ENCODE results near the gene MYL12A.
A peak's percentile ranks its signal among the peaks of the same experiment; 100 is the strongest.
"Not testable (repeated sequence)": the region's sequence is repeated elsewhere in the genome, so short reads cannot be mapped to it uniquely, and the experiment has no call there.

MYL12A gene

GRCh38 chr18:3247240-3248061 lies at the start of gene MYL12A:
TSS of gene MYL12A (plus strand) at chr18:3247801. CDS start at chr18:3253248, 5,447 bp downstream.
- DNase-seq (ENCODE audit: low read depth), result peak; percentile 86

- not testable (repeated sequence) for DNase-seq (ENCODE audit: low read depth)
Measured at GRCh38 chr18:3198260-3198860, 49.2 kb upstream of the MYL12A start.

- DNase-seq (ENCODE audit: low read depth), result no peak
Measured at GRCh38 chr18:3199942-3200645, 47.5 kb upstream of the MYL12A start.

GRCh38 chr18:3205239-3205638 lies 42.4 kb upstream of the MYL12A start:
- no peak for DNase-seq (ENCODE audit: low read depth)

GRCh38 chr18:3207565-3207964 lies 40.0 kb upstream of the MYL12A start:
- DNase-seq (ENCODE audit: low read depth), result no peak

- DNase-seq (ENCODE audit: low read depth), result no peak
Measured at GRCh38 chr18:3209859-3210569, 37.6 kb upstream of the MYL12A start.

GRCh38 chr18:3211236-3211992 lies 36.2 kb upstream of the MYL12A start:
- DNase-seq (ENCODE audit: low read depth), result no peak

GRCh38 chr18:3212657-3213056 lies 34.9 kb upstream of the MYL12A start:
- no peak for DNase-seq (ENCODE audit: low read depth)

GRCh38 chr18:3213300-3214059 lies 34.1 kb upstream of the MYL12A start:
- DNase-seq (ENCODE audit: low read depth), result no peak

GRCh38 chr18:3214855-3215637 lies 32.6 kb upstream of the MYL12A start:
- DNase-seq (ENCODE audit: low read depth), result no peak

GRCh38 chr18:3216987-3217386 lies 30.6 kb upstream of the MYL12A start:
- no peak for DNase-seq (ENCODE audit: low read depth)

- no peak for DNase-seq (ENCODE audit: low read depth)
Measured at GRCh38 chr18:3217948-3218647, 29.5 kb upstream of the MYL12A start.

- DNase-seq (ENCODE audit: low read depth), result no peak
Measured at GRCh38 chr18:3218819-3219218, 28.8 kb upstream of the MYL12A start.

GRCh38 chr18:3219241-3219630 lies 28.4 kb upstream of the MYL12A start:
- no peak for DNase-seq (ENCODE audit: low read depth)

- no peak for DNase-seq (ENCODE audit: low read depth)
Measured at GRCh38 chr18:3219631-3220335, 27.8 kb upstream of the MYL12A start, which contains the start of gene MYOM1. TSS of gene MYOM1 (minus strand) at chr18:3219968. CDS start at chr18:3215223, 4,745 bp downstream.

GRCh38 chr18:3220868-3221267 lies 26.7 kb upstream of the MYL12A start:
- DNase-seq (ENCODE audit: low read depth), result not testable (repeated sequence)

- no peak for DNase-seq (ENCODE audit: low read depth)
Measured at GRCh38 chr18:3221496-3221895, 26.1 kb upstream of the MYL12A start.

- no peak for DNase-seq (ENCODE audit: low read depth)
Measured at GRCh38 chr18:3223356-3223755, 24.2 kb upstream of the MYL12A start.

- no peak for DNase-seq (ENCODE audit: low read depth)
Measured at GRCh38 chr18:3224223-3224622, 23.4 kb upstream of the MYL12A start.
